IMR-90 (cell line): Measurements from ENCODE around the gene THRB. TPM values are rescaled to one million over a fixed set of nuclear protein-coding genes. Genes with fewer than 3 reads are reported as not detected.

Source experiments
- ATAC-seq: fragments of 200-7000 bp; cut with Tn5 transposase; 2 replicates; pipeline ENCODE4 v1.9.1; 2020; ENCODE audit warnings: low read depth, mild to moderate bottlenecking, moderate library complexity
- BruUV-seq: library from RNA; stranded (reverse); fragments of 400-500 nt; replicated peaks from 2 replicates; lab custom pipeline; 2021; lab: Mats Ljungman, UMichigan
- CTCF ChIA-PET: fragments of 300-600 bp; formaldehyde crosslinking; extraction: SDS; loops from one replicate; lab custom pipeline; 2021; ENCODE audit warnings: antibody characterized with exemption; lab: Yijun Ruan, JAX
- POLR2A ChIA-PET: fragments of 300-600 bp; sonication (Branson Sonifier 250); formaldehyde crosslinking; loops from one replicate; lab custom pipeline; 2022; ENCODE audit warnings: antibody characterized with exemption; ENCODE audit not compliant: unreplicated experiment; lab: Charles Lee
- DNase-seq: peaks from one replicate; pipeline ENCODE4 v3.0.0; 2013
- H2AFZ ChIP-seq: replicated peaks from 2 replicates; pipeline ENCODE3; 2013; ENCODE audit warnings: low read length, mild to moderate bottlenecking; ENCODE audit not compliant: poor library complexity
- H2AK5ac ChIP-seq: 2 replicates; pipeline ENCODE4 v1.6.1; 2013; ENCODE audit warnings: low read depth, low read length, inconsistent platforms
- H2AK9ac ChIP-seq: replicated peaks from 2 replicates; pipeline ENCODE3; 2013; ENCODE audit warnings: mild to moderate bottlenecking, low read depth, low read length, moderate library complexity; ENCODE audit not compliant: poor library complexity
- H2BK120ac ChIP-seq: 2 replicates; pipeline ENCODE4 v1.6.1; 2013; ENCODE audit warnings: low read depth, low read length, inconsistent platforms
- H2BK15ac ChIP-seq: 3 replicates; pipeline ENCODE4 v1.6.1; 2013; ENCODE audit warnings: low read depth, low read length, inconsistent platforms
- H2BK20ac ChIP-seq: 2 replicates; pipeline ENCODE4 v1.6.1; 2013; ENCODE audit warnings: low read depth, mild to moderate bottlenecking, inconsistent platforms, low read length, moderate library complexity
- H2BK5ac ChIP-seq: 2 replicates; pipeline ENCODE4 v1.6.1; 2013; ENCODE audit warnings: mild to moderate bottlenecking, low read depth, low read length, inconsistent platforms; ENCODE audit not compliant: poor library complexity, severe bottlenecking
- H3K14ac ChIP-seq: replicated peaks from 2 replicates; pipeline ENCODE4 v1.6.1; 2013; ENCODE audit warnings: low read depth, low read length, inconsistent platforms
- H3K18ac ChIP-seq: 2 replicates; pipeline ENCODE4 v1.6.1; 2013; ENCODE audit warnings: low read depth, low read length, control low read depth
- H3K23ac ChIP-seq: 2 replicates; pipeline ENCODE4 v1.6.1; 2013; ENCODE audit warnings: low read depth, low read length, inconsistent platforms
- H3K27ac ChIP-seq: 2 replicates; pipeline ENCODE4 v1.5.1; 2013; ENCODE audit warnings: mild to moderate bottlenecking, control low read depth, low read length; ENCODE audit not compliant: insufficient read depth
- H3K27me3 ChIP-seq: 2 replicates; pipeline ENCODE4 v1.6.1; 2013; ENCODE audit warnings: low read length; ENCODE audit not compliant: control insufficient read depth, insufficient read depth
- H3K36me3 ChIP-seq: 2 replicates; pipeline ENCODE4 v1.6.1; 2013; ENCODE audit warnings: low read length, mixed read lengths; ENCODE audit not compliant: control insufficient read depth, insufficient read depth
- H3K4ac ChIP-seq: 2 replicates; pipeline ENCODE4 v1.6.1; 2013; ENCODE audit warnings: low read depth, low read length, inconsistent platforms
- H3K4me1 ChIP-seq: 2 replicates; pipeline ENCODE4 v1.6.1; 2013; ENCODE audit warnings: low read length, mixed read lengths; ENCODE audit not compliant: control insufficient read depth, insufficient read depth
- H3K4me2 ChIP-seq: 2 replicates; pipeline ENCODE4 v1.6.1; 2013; ENCODE audit warnings: low read depth, mild to moderate bottlenecking, control low read depth, low read length, moderate library complexity
- H3K4me3 ChIP-seq: 2 replicates; pipeline ENCODE4 v1.5.1; 2013; ENCODE audit warnings: low read depth, mild to moderate bottlenecking, control low read depth, low read length, moderate library complexity; ENCODE audit not compliant: insufficient read depth
- H3K56ac ChIP-seq: 2 replicates; pipeline ENCODE4 v1.6.1; 2013; ENCODE audit warnings: low read length, inconsistent platforms; ENCODE audit not compliant: insufficient read depth; ENCODE audit errors: extremely low read depth
- H3K79me1 ChIP-seq, 2 experiments: 2 replicates each; pipeline ENCODE4 v1.6.1; 2013; ENCODE audit warnings: low read length in 2 of 2, inconsistent platforms in 1 of 2, low read depth in 1 of 2
- H3K9ac ChIP-seq: 2 replicates; pipeline ENCODE4 v1.6.1; 2013; ENCODE audit warnings: low read depth, low read length, control low read depth
- H3K9me1 ChIP-seq: 2 replicates; pipeline ENCODE4 v1.6.1; 2013; ENCODE audit warnings: low read length, inconsistent platforms; ENCODE audit not compliant: insufficient read depth
- H3K9me3 ChIP-seq: 2 replicates; pipeline ENCODE4 v1.6.1; 2013; ENCODE audit warnings: low read length; ENCODE audit not compliant: control insufficient read depth, insufficient read depth
- H4K20me1 ChIP-seq: 2 replicates; pipeline ENCODE4 v1.6.1; 2013; ENCODE audit warnings: low read length, inconsistent platforms; ENCODE audit not compliant: insufficient read depth
- H4K5ac ChIP-seq: 2 replicates; pipeline ENCODE4 v1.6.1; 2013; ENCODE audit warnings: mild to moderate bottlenecking, low read depth, low read length, control low read depth
- H4K8ac ChIP-seq, 2 experiments: 2 replicates each; pipeline ENCODE4 v1.6.1; 2013; ENCODE audit warnings: low read depth in 2 of 2, low read length in 2 of 2, control low read depth in 1 of 2, inconsistent platforms in 1 of 2
- H4K91ac ChIP-seq: 2 replicates; pipeline ENCODE4 v1.6.1; 2013; ENCODE audit warnings: low read depth, low read length, inconsistent platforms; ENCODE audit not compliant: insufficient read depth
- BHLHE40 ChIP-seq: fragments of 150-350 bp; IDR thresholded peaks from 2 replicates; pipeline ENCODE4 v1.6.1; 2016; ENCODE audit warnings: mild to moderate bottlenecking, low read depth, low read length
- CEBPB ChIP-seq: IDR thresholded peaks from 2 replicates; pipeline ENCODE4 v1.6.1; 2012; ENCODE audit warnings: low read depth, low read length, improper control_type of control experiment
- CHD1 ChIP-seq: IDR thresholded peaks from 2 replicates; pipeline ENCODE4 v1.6.1; 2012; ENCODE audit warnings: low read depth, low read length, improper control_type of control experiment
- CTCF ChIP-seq: conservative IDR thresholded peaks from 2 replicates; pipeline ENCODE4 v1.5.1; 2012; ENCODE audit warnings: mild to moderate bottlenecking, low read depth, low read length, improper control_type of control experiment
- FOS ChIP-seq: fragments of 150-350 bp; IDR thresholded peaks from 2 replicates; pipeline ENCODE4 v1.6.1; 2016; ENCODE audit warnings: low read depth, low read length
- MAFK ChIP-seq: IDR thresholded peaks from 2 replicates; pipeline ENCODE4 v1.6.1; 2012; ENCODE audit warnings: low read depth, low read length, improper control_type of control experiment
- MAZ ChIP-seq: IDR thresholded peaks from 2 replicates; pipeline ENCODE4 v1.6.1; 2012; ENCODE audit warnings: low read depth, mild to moderate bottlenecking, low read length, improper control_type of control experiment, moderate library complexity, borderline replicate concordance
- MXI1 ChIP-seq: IDR thresholded peaks from 2 replicates; pipeline ENCODE4 v1.6.1; 2012; ENCODE audit warnings: low read depth, mild to moderate bottlenecking, low read length, moderate library complexity, borderline replicate concordance
- NFE2L2 ChIP-seq: fragments of 150-350 bp; IDR thresholded peaks from 2 replicates; pipeline ENCODE4 v1.6.1; 2016; ENCODE audit warnings: low read depth, mild to moderate bottlenecking, low read length
- POLR2A ChIP-seq: IDR thresholded peaks from 2 replicates; pipeline ENCODE4 v1.6.1; 2012; ENCODE audit warnings: mild to moderate bottlenecking, low read depth, low read length
- RAD21 ChIP-seq: IDR thresholded peaks from 2 replicates; pipeline ENCODE4 v1.6.1; 2012; ENCODE audit warnings: low read length, improper control_type of control experiment
- RCOR1 ChIP-seq: IDR thresholded peaks from 2 replicates; pipeline ENCODE4 v1.6.1; 2012; ENCODE audit warnings: mild to moderate bottlenecking, low read length, improper control_type of control experiment; ENCODE audit not compliant: insufficient replicate concordance
- RFX5 ChIP-seq: IDR thresholded peaks from 2 replicates; pipeline ENCODE4 v1.8.0; 2012; ENCODE audit warnings: low read depth, mild to moderate bottlenecking, low read length, moderate library complexity
- SMC3 ChIP-seq: fragments of 150-350 bp; IDR thresholded peaks from 2 replicates; pipeline ENCODE4 v1.6.1; 2016; ENCODE audit warnings: low read depth, mild to moderate bottlenecking, antibody characterized with exemption, low read length, moderate library complexity
- dilution Hi-C: fragments of 300-500 bp; cut with HindIII; formaldehyde crosslinking; loops from one replicate; pipeline ENCODE4 v1.14.3; 2018; ENCODE audit warnings: low sequenced_read_pairs; ENCODE audit not compliant: unreplicated experiment
- in situ Hi-C: fragments of 300-500 bp; cut with MboI; formaldehyde crosslinking; loops from 3 replicates; pipeline ENCODE4 v1.14.3; 2019; ENCODE audit warnings: low sequenced_read_pairs, inconsistent platforms, mixed read lengths
- intact Hi-C: fragments of 100-400 bp; cut with micrococcal nuclease; formaldehyde crosslinking; loops from 2 replicates; pipeline ENCODE4 v1.10.0; 2022
- polyA plus RNA-seq, 3 experiments: library from polyadenylated mRNA; depleted of rRNA; stranded (reverse); fragments of >200 nt; gene quantifications; 2 replicates each; pipeline ENCODE4 v1.2.3, GENCODE V29; 2012; ENCODE audit warnings: low replicate concordance in 1 of 3
- total RNA-seq: library from RNA; depleted of rRNA; stranded (reverse); fragments of >200 nt; gene quantifications from 2 replicates; pipeline ENCODE4 v1.2.3, GENCODE V29; 2012
- TF ChIP-seq, protein P1 (sequence below): fragments of 150-350 bp; IDR thresholded peaks from 2 replicates; pipeline ENCODE4 v1.6.1; 2017; ENCODE audit warnings: mild to moderate bottlenecking, antibody characterized with exemption, low read length, low read depth

THRB gene
- total and polyA plus RNA-seq, 2 of the 4 experiments (the other 2 are of a cell fraction), result under 0.01 TPM; not detected in 1

- TF ChIP-seq NFE2L2, result no peak
These were observed 105.3 kb downstream of the THRB start (continued) for GRCh38 chr3:24389108-24390090.

GRCh38 chr3:24388611-24389010 is 106.0 kb downstream of the THRB start:
- in situ Hi-C loops, result no loop called here
- TF ChIP-seq RAD21, result no peak
- no peak for TF ChIP-seq MXI1
- no peak for TF ChIP-seq RCOR1
- TF ChIP-seq, protein P1, sequence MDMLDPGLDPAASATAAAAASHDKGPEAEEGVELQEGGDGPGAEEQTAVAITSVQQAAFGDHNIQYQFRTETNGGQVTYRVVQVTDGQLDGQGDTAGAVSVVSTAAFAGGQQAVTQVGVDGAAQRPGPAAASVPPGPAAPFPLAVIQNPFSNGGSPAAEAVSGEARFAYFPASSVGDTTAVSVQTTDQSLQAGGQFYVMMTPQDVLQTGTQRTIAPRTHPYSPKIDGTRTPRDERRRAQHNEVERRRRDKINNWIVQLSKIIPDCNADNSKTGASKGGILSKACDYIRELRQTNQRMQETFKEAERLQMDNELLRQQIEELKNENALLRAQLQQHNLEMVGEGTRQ, result no peak
- no peak for TF ChIP-seq BHLHE40
- no peak for TF ChIP-seq POLR2A
- no peak for TF ChIP-seq CHD1
- no peak for TF ChIP-seq RFX5
- TF ChIP-seq MAFK, result no peak
- no peak for TF ChIP-seq SMC3
- TF ChIP-seq FOS, result no peak
- no peak for TF ChIP-seq NFE2L2
- no peak for TF ChIP-seq CEBPB
- no peak for TF ChIP-seq CTCF
- no peak for TF ChIP-seq MAZ

More at GRCh38 chr3:24388611-24389010, 106.0 kb downstream of the THRB start:
- Histone ChIP-seq H2BK120ac (no peak overlapping the region), H2AFZ (no peak overlapping the region), H2AK5ac (no peak overlapping the region), H4K91ac (no peak overlapping the region), H3K4me1 (no peaks in the 10 kb centered on the region), H3K27ac (no peak overlapping the region), H3K4me2 (no peak overlapping the region), H3K56ac (no peak overlapping the region), H3K14ac (no peak overlapping the region), H4K20me1 (no peaks in the 10 kb centered on the region; the same call in 1 of the 2 replicates), H3K36me3 (no peaks in the 10 kb centered on the region), H2BK20ac (no peak overlapping the region), H3K9me3 (no peaks in the 10 kb centered on the region), H3K23ac (no peak overlapping the region), H3K18ac (no peak overlapping the region), H2BK5ac (no peak overlapping the region), H4K5ac (no peak overlapping the region), H3K79me1 (no peaks in the 10 kb centered on the region), H3K4me3 (no peak overlapping the region), H3K9me1 (no peaks in the 10 kb centered on the region), H3K4ac (no peak overlapping the region), H3K9ac (no peak overlapping the region), H2AK9ac (no peak overlapping the region), H4K8ac (no peak overlapping the region), H3K27me3 (no peaks in the 10 kb centered on the region), H2BK15ac (no peak overlapping the region)
- DNase-seq (no peak), ATAC-seq (no peak)
- ChIA-PET CTCF (no interaction called here), POLR2A (no interaction called here)
- dilution Hi-C loops, result no loop called here
- no TSS peak for BruUV-seq
- intact Hi-C loops, result no loop called here
